T-helper 17 cell (primary cell): ENCODE results near the gene GRB2. TPM values are rescaled to one million over a fixed set of nuclear protein-coding genes. Genes with fewer than 3 reads are reported as not detected.

Experiments used
- ATAC-seq: fragments of 150-1000 bp; cut with Tn5 transposase; 2 replicates; pipeline ENCODE4 v1.10.0; 2021; ENCODE audit warnings: mild to moderate bottlenecking, moderate library complexity
- DNase-seq, 3 donors: peaks; one replicate each; pipeline versions ENCODE4 v3.0.0 to v3.0.0-alpha.2; 2020 to 2021
- H3K9me3 ChIP-seq: one replicate; pipeline ENCODE4 v1.7.0; 2013; ENCODE audit warnings: low read length, mild to moderate bottlenecking; ENCODE audit not compliant: control insufficient read depth, poor library complexity, severe bottlenecking
- H3K27ac Mint-ChIP-seq: one replicate; pipeline ENCODE4 v1.8.0; 2022; ENCODE audit warnings: mild to moderate bottlenecking, moderate library complexity, mixed read lengths
- H3K27me3 Mint-ChIP-seq: one replicate; pipeline ENCODE4 v1.8.0; 2022; ENCODE audit warnings: mixed read lengths
- H3K36me3 Mint-ChIP-seq: one replicate; pipeline ENCODE4 v1.8.0; 2022; ENCODE audit warnings: low read depth, mixed read lengths
- H3K4me1 Mint-ChIP-seq: one replicate; pipeline ENCODE4 v1.8.0; 2022; ENCODE audit warnings: mild to moderate bottlenecking, mixed read lengths
- H3K4me3 Mint-ChIP-seq: one replicate; pipeline ENCODE4 v1.8.0; 2022; ENCODE audit warnings: mild to moderate bottlenecking, moderate library complexity, mixed read lengths
- total RNA-seq, 4 donors: library from RNA in 2 of 4; stranded (reverse) in 2 of 4; gene quantifications; one replicate each; pipeline ENCODE4 v1.2.3 and lab custom pipeline; 2022 to 2026

The GRB2 gene
- total RNA-seq, 2 donors from 2014 or later, result 112 to 117 TPM

DNA sequence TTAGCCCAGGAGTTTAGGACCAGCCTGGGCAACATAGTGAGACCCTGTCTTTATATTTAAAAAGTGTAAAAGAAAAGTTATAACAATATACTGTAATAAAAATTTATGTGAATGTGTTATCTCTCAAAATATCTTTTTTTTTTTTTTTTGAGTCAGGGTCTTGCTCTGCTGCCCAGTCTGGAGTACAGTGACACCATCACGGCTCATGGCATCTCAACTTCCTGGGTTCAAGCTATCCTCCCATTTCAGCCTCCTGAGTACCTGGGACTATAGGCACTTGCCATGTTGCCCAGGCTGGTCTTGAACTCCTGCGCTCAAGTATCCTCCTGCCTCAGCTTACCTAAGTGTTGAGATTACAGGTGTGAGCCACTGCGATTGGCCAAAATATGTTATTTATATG lies 70.8 kb downstream of the GRB2 start:
- H3K27me3 Mint-ChIP-seq, result no peaks in the 10 kb centered on the region
- H3K4me1 Mint-ChIP-seq, result peaks cover 29% of the 10 kb centered on the region
- H3K4me3 Mint-ChIP-seq, result no peak overlapping the region
- peak overlapping the region; percentile 70 for H3K27ac Mint-ChIP-seq
- no peaks in the 10 kb centered on the region for H3K9me3 ChIP-seq
- no peaks in the 10 kb centered on the region for H3K36me3 Mint-ChIP-seq
- ATAC-seq (no peak), DNase-seq (no peak)

DNA sequence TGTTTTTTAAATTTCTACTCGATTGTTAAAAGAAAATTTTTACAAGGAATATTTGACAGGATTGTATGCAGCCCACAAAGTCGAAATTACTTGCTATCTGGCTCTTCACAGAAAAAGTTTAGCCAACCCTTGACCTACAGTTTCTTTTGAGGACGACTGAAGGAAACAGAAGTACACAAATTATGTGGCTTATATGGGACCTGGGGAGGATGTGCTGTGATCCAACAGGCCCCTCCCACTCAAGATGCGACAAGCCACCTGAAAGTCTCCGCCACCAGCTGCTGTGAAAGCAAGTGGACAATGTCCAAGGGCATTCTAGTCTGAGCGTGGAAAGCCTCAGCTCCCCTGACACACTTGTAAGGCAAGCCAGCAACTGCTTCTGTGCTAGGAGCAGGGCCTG lies 73.8 kb downstream of the GRB2 start:
- H3K4me1 Mint-ChIP-seq, result peaks cover 21% of the 10 kb centered on the region
- no peaks in the 10 kb centered on the region for H3K36me3 Mint-ChIP-seq
- ATAC-seq (no peak), DNase-seq (no peak)
- H3K9me3 ChIP-seq, result no peaks in the 10 kb centered on the region
- no peaks in the 10 kb centered on the region for H3K27me3 Mint-ChIP-seq
- H3K4me3 Mint-ChIP-seq, result no peak overlapping the region
- H3K27ac Mint-ChIP-seq, result peak overlapping the region; percentile 51

DNA sequence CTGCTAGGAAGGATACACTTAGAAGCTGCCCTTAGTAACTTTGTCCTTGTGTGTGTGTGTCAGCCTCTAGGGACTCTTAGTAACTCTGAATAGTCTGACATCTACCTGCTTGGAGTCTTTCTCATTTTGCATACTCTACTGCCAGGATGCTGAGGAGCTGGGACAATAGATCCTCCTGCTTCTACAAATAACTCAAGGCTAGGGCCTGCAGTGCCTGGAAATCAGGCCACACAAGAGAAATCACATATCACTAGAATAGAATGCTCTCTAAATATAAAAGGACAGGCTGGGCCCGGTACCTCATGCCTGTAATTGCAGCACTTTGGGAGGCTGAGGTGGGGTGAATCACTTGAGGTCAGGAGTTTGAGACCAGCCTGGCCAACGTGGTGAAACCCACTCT lies 77.7 kb downstream of the GRB2 start:
- no peaks in the 10 kb centered on the region for H3K36me3 Mint-ChIP-seq
- H3K27ac Mint-ChIP-seq, result peak overlapping the region; percentile 34
- H3K9me3 ChIP-seq, result no peaks in the 10 kb centered on the region
- H3K27me3 Mint-ChIP-seq, result no peaks in the 10 kb centered on the region
- H3K4me1 Mint-ChIP-seq, result peaks cover 5% of the 10 kb centered on the region
- ATAC-seq, result no peak
- no peak overlapping the region for H3K4me3 Mint-ChIP-seq
- DNase-seq, result no peak

DNA sequence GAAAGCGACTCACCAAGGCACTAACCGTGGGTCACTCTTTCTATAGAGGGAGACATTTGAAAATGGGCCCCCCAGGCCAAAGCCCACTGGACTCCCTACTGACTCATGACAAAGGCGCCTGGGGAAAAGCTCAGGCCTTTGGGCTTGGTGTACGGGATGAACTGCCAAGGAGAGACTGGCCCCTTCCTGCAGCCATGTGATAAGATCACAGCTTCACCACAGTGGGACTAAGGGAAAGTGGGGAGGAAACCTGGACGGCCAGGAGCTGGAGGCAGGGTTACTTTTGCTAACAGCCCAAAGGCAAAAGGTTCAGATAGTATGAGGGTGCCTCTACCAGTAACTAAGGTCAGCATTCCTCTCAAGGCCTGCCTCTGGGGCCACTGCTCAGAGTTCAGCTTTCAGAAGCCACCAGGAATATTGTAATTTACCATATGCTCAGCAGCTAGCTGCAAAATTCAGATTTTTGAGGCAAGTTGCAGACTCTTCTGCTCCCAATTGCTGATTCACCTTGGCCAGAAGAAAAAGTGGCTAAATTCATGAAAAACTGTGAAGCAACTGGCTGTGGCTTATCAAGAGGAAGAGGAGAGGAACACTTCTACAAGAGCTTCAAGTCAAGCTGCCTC lies 79.1 kb downstream of the GRB2 start:
- no peaks in the 10 kb centered on the region for H3K27me3 Mint-ChIP-seq
- DNase-seq (no peak), ATAC-seq (no peak)
- peak overlapping the region; percentile 75 for H3K27ac Mint-ChIP-seq
- no peak overlapping the region for H3K4me3 Mint-ChIP-seq
- no peaks in the 10 kb centered on the region for H3K9me3 ChIP-seq
- H3K4me1 Mint-ChIP-seq, result peaks cover 5% of the 10 kb centered on the region
- H3K36me3 Mint-ChIP-seq, result no peaks in the 10 kb centered on the region

DNA sequence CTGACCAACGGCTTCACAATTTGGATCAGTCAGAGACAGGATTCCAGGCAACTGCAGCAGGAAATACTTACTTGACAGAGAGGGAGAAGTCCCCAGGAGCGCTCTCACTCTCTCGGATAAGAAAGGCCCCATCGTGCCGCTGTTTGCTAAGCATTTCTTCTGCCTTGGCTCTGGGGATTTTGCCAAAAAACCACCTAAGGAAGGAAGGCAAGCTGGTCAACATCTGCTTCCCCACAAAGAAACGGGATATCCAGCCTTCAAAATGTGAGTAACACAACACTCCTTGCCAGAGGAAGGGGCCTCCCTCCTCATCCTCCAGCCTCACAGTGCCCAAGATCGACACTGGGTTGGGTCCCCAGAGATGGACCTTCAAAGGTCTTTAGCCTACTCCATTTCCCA lies 79.7 kb downstream of the GRB2 start:
- peaks cover 5% of the 10 kb centered on the region for H3K4me1 Mint-ChIP-seq
- H3K27me3 Mint-ChIP-seq, result no peaks in the 10 kb centered on the region
- ATAC-seq (no peak), DNase-seq (no peak)
- no peaks in the 10 kb centered on the region for H3K36me3 Mint-ChIP-seq
- no peaks in the 10 kb centered on the region for H3K9me3 ChIP-seq
- no peak overlapping the region for H3K4me3 Mint-ChIP-seq
- H3K27ac Mint-ChIP-seq, result peak overlapping the region; percentile 75

DNA sequence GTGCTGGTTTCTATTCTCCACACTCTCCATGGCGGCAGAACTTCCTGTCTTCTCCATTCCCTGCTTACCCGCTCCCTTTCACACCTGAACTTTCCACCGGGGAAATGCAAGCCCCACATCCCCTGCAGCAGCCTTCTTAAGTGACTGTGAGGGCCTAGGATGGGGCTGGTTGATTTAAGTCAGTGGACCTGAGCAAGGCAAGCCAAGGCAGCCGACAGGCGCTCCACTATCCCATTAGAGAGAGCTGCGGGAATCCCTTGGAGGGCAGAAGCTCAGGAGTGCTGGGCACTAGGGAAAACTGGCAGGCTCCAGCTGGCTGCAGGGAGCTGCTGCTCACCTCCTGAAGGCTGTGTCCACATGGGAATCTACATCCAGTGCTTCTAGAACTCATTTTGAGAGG lies 80.1 kb downstream of the GRB2 start:
- Mint-ChIP-seq H3K27ac (peak overlapping the region; percentile 75), H3K4me3 (peak overlapping the region; percentile 53), H3K36me3 (no peaks in the 10 kb centered on the region)

DNA sequence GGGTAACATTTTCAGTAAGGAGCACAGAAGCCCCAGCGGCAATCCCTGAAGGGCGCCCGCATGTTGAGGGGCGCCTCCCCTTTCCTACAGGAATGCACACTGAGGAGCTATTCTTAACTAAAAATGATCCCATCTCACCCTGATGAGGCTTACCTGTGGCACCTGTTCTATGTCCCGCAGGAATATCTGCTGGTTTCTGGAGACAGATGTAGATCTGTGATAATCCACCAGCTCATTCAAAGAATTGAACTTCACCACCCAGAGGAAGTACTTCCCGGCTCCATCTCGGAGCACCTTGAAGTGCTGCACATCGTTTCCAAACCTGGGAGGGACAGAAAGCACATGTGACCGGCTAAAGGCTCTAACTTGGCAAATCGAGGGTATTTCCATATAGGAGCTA lies 84.0 kb downstream of the GRB2 start:
- no peak for DNase-seq
- Mint-ChIP-seq H3K4me3 (no peak overlapping the region), H3K36me3 (no peaks in the 10 kb centered on the region), H3K27ac (no peak overlapping the region), H3K4me1 (peaks cover 2% of the 10 kb centered on the region), H3K27me3 (no peaks in the 10 kb centered on the region)
- ATAC-seq, result no peak
- H3K9me3 ChIP-seq, result no peaks in the 10 kb centered on the region

More for the DNA sequence above, 80.1 kb downstream of the GRB2 start:
- H3K27me3 Mint-ChIP-seq, result no peaks in the 10 kb centered on the region
- H3K4me1 Mint-ChIP-seq, result peaks cover 3% of the 10 kb centered on the region
- ATAC-seq (no peak), DNase-seq (no peak)
- H3K9me3 ChIP-seq, result no peaks in the 10 kb centered on the region

DNA sequence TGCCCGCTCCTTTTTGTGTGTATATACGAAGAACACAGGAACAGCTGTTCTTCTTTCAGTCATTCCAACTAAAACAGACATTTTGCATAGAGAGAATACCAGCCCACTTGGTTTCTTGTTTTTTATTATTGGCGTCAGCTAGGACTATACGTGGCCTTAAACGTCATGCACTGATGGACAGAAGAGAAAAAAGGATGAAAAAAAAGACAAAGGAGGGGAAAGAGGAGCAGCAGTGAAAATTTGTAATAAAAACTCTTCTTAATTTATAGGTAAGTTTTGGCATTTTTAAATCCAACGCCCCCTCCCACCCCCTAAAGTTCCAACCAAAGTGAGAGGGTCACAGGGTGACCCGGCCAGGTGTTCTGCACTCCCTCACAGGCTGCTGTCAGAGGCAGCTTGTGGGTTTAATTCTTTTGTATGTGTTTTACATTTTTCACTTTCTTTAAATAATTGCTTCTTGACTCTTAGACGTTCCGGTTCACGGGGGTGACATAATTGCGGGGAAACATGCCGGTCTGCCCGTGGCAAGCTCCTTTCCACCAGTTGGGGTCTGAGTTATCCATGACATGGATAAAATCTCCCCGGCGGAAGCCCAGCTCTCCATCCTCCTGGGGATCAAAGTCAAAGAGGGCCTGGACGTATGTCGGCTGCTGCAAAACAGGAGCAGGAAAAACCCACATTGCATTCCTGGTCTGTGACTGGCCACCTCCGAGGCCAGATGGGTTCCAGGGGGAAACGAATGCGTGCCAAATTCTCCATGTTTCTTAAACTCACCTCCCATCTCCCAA lies 85.4 kb downstream of the GRB2 start:
- no peak for DNase-seq
- Mint-ChIP-seq H3K27me3 (no peaks in the 10 kb centered on the region), H3K36me3 (no peaks in the 10 kb centered on the region), H3K4me1 (peaks cover 2% of the 10 kb centered on the region), H3K27ac (peak overlapping the region; percentile 24), H3K4me3 (no peak overlapping the region)
- no peaks in the 10 kb centered on the region for H3K9me3 ChIP-seq
- no peak for ATAC-seq

DNA sequence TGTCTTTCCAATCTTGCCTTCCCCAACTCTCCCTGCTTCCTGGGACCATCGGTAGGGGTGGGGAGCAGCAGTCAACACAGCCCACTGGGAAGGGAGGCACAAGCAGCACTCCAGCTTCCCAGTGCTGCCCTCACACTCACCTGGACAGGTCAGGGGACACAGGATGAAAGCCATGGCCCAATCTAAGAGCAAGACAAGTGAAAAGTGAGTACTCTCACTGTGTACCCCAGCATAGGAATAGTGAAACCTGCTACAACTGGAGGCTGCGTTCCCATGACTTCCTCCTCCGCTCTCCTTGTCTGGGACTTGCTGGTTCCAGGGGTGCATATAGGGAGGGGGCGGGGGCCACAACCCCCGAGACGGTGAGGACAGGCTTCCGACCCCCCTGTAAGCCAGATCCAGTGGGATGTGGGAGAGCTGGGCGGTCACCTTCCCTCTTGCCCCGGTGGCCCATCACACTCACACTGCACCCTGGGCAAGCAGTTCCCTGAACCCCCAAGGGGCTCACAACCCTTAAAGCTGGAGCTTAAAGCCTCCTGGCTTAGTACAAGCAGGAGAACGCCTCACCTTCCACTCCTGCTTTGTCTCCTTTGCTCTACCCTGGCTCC lies 86.8 kb downstream of the GRB2 start:
- Mint-ChIP-seq H3K27ac (peak overlapping the region; percentile 75), H3K4me3 (no peak overlapping the region), H3K27me3 (no peaks in the 10 kb centered on the region), H3K4me1 (peaks cover 4% of the 10 kb centered on the region), H3K36me3 (no peaks in the 10 kb centered on the region)
- H3K9me3 ChIP-seq, result no peaks in the 10 kb centered on the region
- DNase-seq (no peak), ATAC-seq (no peak)

DNA sequence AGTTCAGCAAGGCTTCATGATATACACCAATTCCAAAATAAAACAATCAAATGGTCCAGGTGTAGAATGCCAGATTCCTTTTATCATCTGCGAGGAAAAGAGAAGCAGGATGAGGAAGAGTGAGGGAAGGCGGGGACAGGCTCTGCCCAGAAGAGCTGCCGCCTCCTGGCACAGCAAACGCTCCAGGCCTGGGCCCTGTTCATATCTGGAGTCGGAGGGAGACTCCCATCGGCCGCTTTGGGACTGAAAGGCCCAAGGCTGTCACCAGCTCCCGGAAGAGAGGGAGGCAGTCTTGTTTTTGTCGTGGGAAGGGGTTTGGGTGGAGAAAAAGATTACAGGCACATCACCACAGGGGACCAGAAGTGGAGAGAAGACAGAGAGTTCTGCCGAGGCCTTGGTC lies 87.3 kb downstream of the GRB2 start:
- no peak overlapping the region for H3K27ac Mint-ChIP-seq
- no peaks in the 10 kb centered on the region for H3K36me3 Mint-ChIP-seq
- H3K27me3 Mint-ChIP-seq, result no peaks in the 10 kb centered on the region
- no peak overlapping the region for H3K4me3 Mint-ChIP-seq
- no peak for ATAC-seq
- peaks cover 4% of the 10 kb centered on the region for H3K4me1 Mint-ChIP-seq
- H3K9me3 ChIP-seq, result no peaks in the 10 kb centered on the region
- DNase-seq, result no peak

DNA sequence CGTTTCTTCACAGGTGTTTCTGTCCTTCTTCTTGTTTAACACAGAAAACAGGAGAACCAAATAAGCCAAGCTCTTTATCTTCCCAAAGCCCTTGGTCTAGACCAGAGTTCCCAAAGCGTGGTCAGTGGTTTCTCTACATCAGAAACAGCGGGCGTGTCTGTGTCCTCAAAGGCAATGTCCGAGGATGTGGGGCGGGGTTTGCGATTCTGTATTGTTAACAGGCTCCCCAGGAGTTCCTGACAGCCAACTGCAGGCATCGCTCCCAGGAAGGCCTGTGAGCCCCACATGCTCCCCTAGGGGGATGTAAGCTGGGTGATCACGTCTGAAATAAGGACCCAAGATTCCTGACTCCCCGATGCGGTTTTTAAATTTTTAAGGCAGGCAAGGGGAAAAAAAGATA lies 87.8 kb downstream of the GRB2 start:
- ATAC-seq, result no peak
- Mint-ChIP-seq H3K27me3 (no peaks in the 10 kb centered on the region), H3K36me3 (no peaks in the 10 kb centered on the region), H3K27ac (no peak overlapping the region), H3K4me1 (peaks cover 4% of the 10 kb centered on the region), H3K4me3 (no peak overlapping the region)
- no peak for DNase-seq
- no peaks in the 10 kb centered on the region for H3K9me3 ChIP-seq

DNA sequence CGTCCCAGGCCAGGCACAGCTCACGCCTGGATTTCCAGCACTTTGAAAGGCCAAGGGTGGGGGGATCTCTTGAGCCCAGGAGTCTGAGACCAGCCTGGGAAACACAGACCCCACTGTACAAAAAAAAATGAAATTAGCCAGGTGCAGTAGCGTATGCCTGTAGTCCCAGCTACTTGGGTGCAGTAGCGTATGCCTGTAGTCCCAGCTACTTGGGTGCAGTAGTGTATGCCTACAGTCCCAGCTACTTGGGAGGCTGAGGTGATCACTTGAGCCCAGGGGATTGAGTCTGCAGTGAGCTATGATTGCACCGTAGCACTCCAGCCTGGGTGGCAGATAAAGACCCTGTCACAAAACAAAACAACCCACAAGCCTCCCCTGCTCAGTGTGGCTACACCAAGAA lies 89.2 kb downstream of the GRB2 start:
- DNase-seq, result no peak
- H3K36me3 Mint-ChIP-seq, result no peaks in the 10 kb centered on the region
- peak; percentile 22 for ATAC-seq
- H3K9me3 ChIP-seq, result no peaks in the 10 kb centered on the region
- H3K27me3 Mint-ChIP-seq, result no peaks in the 10 kb centered on the region
- H3K27ac Mint-ChIP-seq, result no peak overlapping the region
- H3K4me1 Mint-ChIP-seq, result peaks cover 6% of the 10 kb centered on the region
- H3K4me3 Mint-ChIP-seq, result no peak overlapping the region

DNA sequence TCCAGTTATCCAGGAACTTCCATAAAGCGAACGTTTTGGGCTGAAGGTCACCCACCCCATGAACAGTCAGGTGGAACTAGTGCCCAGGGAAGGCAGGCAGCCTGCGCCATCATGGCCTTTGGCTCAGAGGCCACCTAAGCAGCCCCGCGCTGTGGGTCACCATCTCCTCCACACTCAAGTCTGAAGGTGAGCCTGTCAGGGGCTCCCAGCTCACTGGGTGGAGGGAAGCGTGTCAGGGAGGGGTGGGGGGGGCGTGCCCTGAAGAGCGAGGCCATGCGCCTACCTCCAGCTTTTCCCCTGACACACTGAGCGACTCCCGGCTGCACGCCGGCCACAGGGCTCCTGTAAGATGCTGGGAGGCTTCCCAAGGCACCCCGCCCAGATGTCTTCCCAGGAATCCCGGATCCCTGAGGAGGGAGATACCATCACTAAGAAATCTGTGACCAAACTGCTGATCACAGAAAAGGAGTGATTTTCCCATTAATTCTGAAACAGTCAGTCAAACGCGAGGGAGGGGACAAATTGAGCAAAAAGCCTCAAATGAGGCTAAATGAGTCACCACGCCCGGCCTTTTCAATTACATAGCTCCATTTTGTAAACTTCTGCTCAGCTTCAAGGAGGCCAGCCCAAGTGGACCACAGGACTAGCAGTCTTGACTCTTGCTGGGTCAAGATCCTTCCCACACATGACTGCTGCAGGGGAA lies 89.8 kb downstream of the GRB2 start:
- ATAC-seq (peak; percentile 8), DNase-seq (no peak)
- Mint-ChIP-seq H3K36me3 (no peaks in the 10 kb centered on the region), H3K4me3 (no peak overlapping the region), H3K27ac (no peak overlapping the region), H3K4me1 (peaks cover 6% of the 10 kb centered on the region), H3K27me3 (no peaks in the 10 kb centered on the region)
- H3K9me3 ChIP-seq, result no peaks in the 10 kb centered on the region
